Thyroid gland (tissue), 4 donors: ENCODE measurements around the gene SLC25A39.

Experiments
- POLR2A ChIP-seq, 2 donors: fragments of 450-650 bp; IDR thresholded peaks; one replicate each; pipeline ENCODE4 v1.6.1; 2017; ENCODE audit warnings: antibody characterized with exemption in 2 of 2, mild to moderate bottlenecking in 2 of 2, moderate library complexity in 1 of 2
- TF ChIP-seq, protein P1 (sequence below), 6 experiments: fragments of 200-600 bp in 3 of 6; fragments of 450-650 bp in 3 of 6; sonication (generic) in 3 of 6; IDR thresholded peaks; one replicate each; pipeline ENCODE4 v1.5.1; 2016 to 2019; ENCODE audit warnings: antibody characterized with exemption in 6 of 6, mild to moderate bottlenecking in 2 of 6, inconsistent platforms in 1 of 6, moderate library complexity in 1 of 6

DNA sequence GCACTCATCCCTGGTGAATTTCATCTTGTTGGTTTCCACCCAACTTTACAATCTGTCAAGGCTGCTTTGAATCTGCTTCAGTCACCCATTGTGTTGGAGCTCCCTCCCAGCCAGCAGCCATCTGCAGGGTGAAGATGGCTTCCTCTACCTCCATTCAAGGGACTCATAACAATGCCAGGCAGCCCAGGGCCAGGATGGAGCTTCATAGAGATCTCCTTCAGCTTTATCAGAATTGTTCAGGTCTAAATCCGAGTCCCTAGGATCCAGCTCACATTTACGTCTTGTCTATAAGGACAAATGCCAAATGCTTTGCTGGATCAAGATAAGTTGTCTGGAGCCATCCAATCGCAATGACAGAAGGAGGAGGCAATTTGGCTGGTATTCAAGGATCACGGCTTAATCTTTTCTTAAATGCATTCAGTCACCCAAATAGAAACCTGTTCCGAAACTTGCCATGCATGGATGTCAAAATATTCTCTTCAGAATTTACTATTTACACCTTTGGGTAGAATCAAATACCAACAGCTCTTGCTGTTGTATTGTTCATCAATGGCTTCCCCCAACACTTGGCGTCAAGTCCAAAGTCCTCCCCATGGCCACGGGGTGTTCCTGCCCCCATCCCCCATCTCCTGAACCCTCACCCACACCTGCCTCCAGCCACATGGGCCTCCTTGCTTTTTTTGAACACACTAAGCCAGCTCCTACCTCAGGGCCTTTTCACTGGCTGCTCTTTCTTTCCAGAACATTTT is 42.8 kb upstream of the SLC25A39 start:
- TF ChIP-seq, protein P1, sequence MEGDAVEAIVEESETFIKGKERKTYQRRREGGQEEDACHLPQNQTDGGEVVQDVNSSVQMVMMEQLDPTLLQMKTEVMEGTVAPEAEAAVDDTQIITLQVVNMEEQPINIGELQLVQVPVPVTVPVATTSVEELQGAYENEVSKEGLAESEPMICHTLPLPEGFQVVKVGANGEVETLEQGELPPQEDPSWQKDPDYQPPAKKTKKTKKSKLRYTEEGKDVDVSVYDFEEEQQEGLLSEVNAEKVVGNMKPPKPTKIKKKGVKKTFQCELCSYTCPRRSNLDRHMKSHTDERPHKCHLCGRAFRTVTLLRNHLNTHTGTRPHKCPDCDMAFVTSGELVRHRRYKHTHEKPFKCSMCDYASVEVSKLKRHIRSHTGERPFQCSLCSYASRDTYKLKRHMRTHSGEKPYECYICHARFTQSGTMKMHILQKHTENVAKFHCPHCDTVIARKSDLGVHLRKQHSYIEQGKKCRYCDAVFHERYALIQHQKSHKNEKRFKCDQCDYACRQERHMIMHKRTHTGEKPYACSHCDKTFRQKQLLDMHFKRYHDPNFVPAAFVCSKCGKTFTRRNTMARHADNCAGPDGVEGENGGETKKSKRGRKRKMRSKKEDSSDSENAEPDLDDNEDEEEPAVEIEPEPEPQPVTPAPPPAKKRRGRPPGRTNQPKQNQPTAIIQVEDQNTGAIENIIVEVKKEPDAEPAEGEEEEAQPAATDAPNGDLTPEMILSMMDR (IDR thresholded peaks at IDR 0.05), result no peak
- TF ChIP-seq POLR2A (IDR thresholded peaks at IDR 0.05), result no peak
